Inferior parietal cortex (tissue), 1 donor: Measurements from ENCODE around the gene AKAP13.
"Not testable (repeated sequence)": the region's sequence is repeated elsewhere in the genome, so short reads cannot be mapped to it uniquely, and the experiment has no call there.

Experiments
- DNase-seq: peaks from one replicate; pipeline ENCODE4 v3.0.0-alpha.2; 2016; ENCODE audit errors: extremely low spot score

The AKAP13 gene

DNA sequence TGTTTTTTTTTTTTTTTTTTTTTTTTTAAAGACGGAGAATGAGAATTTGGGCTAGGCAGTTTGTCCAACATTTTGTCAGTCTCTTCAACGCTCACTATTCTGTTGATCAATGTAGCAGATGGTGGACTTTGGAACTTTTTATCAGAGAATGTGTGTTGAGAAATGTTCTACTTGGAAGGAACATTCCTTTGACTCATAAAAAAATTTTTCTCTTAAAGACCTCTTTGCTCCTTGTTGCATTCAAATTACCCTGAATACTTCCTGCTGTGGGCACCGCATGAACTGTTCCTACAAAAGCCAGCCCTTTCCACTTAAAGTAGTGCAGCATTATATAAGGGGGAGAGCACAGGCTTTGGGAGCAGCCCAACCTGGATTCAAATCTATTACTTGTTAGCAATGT is 182.9 kb downstream of the AKAP13 start:
- DNase-seq: no peak

DNA sequence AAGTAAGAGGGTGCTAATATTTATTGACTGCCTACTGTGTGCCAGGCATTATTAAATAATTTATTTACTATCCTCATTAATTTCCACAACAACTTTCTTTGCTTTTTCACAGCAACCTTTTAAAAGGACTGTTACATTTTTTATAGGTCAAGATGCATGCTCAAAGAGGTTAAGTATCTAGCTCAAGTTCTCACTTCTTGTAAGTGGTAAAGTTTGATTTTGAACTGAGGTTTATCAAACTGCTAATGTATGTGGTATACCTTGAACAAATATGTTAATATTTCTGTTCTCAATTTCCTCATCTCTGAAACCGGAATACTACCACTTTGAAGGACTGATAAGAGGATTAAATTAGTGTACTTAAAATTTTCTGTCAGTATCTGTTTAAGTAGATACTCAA is 183.3 kb downstream of the AKAP13 start:
- DNase-seq: no peak

DNA sequence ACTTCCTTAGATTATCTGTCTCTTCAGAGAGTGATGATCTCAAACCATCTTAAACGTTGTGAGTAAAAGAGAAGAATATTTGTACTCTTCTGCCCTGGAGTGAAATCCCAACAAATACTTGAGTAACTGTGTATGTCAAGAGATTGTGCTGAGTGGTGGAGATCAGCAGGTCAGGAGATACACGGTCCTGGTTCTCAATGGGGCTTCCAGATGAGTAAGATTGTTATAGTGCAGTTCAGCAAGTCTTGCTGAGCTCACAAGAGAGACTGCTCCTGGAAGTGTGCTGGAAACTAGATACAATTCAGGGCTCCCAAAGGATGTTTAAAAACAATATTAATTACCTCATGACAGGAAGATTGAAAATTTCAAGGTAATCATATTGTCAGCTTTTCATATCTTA is 184.3 kb downstream of the AKAP13 start:
- no peak for DNase-seq

DNA sequence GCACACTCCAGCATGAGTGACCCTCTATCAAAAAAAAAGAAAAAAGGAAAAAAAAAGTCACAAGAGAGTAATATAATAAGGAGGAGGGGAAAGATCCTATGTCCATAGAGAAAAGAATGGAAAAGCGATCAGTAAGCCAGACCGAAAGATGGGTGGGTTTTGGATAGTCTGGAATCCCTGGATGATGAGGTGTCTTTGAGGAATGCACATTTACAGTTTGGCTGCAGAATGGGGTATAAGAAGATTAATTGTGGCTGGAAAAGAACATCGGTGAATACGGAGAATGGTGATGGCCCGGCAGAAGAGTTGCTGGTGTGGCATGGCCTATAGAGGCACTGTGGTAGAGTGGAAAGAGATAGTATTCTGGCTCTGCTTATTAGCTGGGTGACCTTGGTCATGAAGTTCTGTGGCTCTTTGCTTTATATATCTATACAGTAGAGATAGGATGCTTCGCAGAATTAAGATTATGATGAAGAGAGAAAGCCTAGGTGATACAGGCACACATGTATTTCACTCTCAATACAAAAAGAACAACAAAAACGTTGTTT is 187.9 kb downstream of the AKAP13 start:
- DNase-seq: no peak

DNA sequence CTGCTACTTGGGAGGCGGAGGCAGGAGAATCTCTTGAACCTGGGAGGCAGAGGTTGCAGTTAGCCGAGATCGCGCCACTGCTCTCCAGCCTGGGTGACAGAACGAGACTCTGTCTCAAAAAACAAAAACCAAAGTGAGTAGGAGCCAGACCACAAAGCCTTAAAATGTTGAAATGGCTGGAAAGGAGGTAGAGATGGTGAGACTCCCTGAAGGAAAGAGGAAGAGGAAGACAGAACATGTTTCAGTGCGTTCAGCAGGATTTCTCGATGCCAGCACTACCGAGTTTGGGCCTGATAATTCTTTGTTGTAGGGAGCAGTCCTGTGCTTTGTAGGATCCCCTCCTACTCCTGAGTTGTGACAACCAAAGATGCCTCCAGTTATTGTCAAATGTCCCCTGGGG is 189.9 kb downstream of the AKAP13 start:
- DNase-seq: no peak

DNA sequence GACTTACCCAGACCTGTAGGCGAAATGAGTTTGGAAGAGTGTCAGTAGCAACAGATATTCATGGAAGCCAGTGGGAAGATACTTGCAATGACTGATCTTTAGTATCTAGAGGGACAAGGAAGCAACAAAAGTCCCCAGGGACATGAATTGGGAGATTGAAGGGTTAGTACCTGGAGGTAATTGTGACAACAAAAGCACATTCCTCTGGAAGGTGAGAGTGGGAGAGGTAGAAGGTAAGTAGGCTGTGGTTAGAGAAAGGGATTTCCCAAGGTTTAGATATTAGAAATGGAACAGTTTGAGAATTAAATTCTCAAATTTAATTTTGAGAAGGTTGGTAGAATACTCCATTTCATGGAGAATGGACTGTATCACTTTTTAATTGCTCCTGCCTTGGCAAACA is 191.4 kb downstream of the AKAP13 start:
- DNase-seq: no peak

DNA sequence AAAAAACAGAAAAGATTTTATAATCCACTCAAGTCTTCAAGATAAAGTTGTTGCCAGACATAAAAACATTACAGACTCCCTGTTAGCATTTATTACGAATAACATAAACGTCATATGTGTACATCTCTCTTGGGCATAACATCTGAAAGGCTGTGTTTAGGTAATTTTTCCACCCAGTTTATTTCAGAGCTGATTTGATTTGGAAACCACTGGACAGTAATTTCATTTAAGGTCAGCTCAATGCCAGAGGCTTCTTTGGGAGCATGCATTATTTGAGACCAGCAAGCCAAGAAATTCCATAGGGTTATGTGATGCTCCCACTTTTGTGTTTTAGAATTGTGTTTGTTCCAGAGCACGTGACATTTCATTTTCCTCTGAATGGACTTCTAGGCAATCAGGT is 196.0 kb downstream of the AKAP13 start:
- no peak for DNase-seq

DNA sequence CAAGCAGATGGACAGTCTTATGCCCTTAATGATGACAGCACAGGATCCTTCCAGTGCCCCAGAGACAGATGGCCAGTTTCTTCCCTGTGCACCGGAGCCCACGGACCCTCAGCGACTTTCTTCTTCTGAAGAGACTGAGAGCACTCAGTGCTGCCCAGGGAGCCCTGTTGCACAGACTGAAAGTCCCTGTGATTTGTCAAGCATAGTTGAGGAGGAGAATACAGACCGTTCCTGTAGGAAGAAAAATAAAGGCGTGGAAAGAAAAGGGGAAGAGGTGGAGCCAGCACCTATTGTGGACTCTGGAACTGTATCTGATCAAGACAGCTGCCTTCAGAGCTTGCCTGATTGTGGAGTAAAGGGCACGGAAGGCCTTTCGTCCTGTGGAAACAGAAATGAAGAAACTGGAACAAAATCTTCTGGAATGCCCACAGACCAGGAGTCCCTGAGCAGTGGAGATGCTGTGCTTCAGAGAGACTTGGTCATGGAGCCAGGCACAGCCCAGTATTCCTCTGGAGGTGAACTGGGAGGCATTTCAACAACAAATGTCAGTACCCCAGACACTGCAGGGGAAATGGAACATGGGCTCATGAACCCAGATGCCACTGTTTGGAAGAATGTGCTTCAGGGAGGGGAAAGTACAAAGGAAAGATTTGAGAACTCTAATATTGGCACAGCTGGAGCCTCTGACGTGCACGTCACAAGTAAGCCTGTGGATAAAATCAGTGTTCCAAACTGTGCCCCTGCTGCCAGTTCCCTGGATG is 198.7 kb downstream of the AKAP13 start:
- DNase-seq: no peak

DNA sequence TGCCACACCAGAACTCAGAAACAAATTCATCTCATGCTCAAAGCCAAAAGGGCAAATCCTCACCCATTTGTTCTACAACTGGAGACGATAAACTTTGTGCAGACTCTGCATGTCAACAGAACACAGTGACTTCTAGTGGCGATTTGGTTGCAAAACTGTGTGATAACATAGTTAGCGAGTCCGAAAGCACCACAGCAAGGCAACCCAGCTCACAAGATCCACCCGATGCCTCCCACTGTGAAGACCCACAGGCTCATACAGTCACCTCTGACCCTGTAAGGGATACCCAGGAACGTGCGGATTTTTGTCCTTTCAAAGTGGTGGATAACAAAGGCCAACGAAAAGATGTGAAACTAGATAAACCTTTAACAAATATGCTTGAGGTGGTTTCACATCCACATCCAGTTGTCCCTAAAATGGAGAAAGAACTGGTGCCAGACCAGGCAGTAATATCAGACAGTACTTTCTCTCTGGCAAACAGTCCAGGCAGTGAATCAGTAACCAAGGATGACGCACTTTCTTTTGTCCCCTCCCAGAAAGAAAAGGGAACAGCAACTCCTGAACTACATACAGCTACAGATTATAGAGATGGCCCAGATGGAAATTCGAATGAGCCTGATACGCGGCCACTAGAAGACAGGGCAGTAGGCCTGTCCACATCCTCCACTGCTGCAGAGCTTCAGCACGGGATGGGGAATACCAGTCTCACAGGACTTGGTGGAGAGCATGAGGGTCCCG is 199.7 kb downstream of the AKAP13 start:
- DNase-seq: no peak

DNA sequence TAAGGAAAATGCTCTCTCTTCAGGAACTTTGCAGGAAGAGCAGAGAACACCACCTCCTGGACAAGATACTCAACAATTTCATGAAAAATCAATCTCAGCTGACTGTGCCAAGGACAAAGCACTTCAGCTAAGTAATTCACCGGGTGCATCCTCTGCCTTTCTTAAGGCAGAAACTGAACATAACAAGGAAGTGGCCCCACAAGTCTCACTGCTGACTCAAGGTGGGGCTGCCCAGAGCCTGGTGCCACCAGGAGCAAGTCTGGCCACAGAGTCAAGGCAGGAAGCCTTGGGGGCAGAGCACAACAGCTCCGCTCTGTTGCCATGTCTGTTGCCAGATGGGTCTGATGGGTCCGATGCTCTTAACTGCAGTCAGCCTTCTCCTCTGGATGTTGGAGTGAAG is 200.5 kb downstream of the AKAP13 start:
- DNase-seq: no peak

DNA sequence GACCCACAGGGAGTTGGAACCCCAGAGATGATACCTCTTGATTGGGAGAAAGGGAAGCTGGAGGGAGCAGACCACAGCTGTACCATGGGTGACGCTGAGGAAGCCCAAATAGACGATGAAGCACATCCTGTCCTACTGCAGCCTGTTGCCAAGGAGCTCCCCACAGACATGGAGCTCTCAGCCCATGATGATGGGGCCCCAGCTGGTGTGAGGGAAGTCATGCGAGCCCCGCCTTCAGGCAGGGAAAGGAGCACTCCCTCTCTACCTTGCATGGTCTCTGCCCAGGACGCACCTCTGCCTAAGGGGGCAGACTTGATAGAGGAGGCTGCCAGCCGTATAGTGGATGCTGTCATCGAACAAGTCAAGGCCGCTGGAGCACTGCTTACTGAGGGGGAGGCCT is 201.1 kb downstream of the AKAP13 start:
- no peak for DNase-seq

DNA sequence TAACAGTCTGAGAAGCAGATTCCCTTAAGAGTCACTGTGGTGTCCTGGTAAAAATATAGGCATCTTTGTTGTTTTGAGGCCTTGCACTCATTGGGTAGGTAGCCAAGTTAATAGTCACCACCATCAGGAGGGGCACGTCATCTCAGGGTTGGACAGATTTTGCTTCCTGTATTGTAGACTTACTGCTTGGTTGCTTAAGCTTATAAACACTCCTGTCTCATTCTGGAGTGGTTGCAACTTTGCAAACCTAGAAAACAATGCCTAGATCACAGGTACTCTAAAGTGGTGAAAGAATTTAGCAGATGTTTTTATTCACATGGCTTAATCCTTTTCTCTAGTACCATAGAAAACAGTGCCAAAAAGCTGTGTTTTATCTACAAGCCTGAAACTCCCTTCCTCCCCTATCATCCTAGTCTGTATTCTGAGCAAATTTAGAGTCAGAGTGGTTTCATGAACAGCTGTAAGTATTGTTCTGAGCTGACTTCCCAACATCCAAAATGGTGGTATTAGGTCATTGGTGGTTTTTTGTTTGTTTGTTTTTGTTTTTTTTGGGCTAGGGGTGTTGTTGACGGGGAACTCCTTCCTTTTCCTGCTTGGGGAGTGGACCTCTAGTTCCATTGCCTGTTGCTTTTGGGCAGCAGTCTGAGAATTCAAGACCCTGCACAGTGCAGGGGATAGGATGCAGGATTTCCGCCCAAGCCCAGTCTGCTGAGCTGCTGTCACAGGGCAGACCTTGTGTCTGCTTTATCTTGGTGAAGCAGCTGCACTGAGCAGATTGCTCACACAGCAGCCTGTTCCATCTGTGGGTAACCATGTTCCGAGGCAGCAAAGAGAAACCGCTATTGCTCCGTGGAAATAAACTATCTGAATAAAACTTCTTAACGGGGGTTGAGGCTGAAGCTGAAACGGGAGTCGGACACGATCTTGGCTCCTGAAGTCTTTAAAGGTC is 202.0 kb downstream of the AKAP13 start:
- no peak for DNase-seq

DNA sequence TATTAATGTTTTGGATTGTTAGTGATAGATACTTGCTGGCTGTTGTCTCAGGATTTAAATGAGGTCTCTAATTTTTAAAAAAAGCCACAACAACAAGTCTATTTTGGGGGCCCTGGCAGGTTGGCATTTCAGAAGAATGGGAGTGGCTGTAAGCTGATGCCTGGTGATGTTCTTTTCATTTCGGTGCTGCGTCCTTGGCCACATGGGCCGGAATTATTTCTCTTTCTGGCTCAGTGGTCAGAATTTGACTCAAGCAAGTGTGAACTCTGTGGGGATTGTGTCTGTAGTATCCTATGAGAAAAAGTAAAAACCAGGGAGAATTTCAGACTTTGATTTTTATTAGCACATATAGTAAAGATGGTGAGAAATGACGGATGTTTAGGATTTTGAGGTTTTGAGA is 203.0 kb downstream of the AKAP13 start:
- DNase-seq: no peak

DNA sequence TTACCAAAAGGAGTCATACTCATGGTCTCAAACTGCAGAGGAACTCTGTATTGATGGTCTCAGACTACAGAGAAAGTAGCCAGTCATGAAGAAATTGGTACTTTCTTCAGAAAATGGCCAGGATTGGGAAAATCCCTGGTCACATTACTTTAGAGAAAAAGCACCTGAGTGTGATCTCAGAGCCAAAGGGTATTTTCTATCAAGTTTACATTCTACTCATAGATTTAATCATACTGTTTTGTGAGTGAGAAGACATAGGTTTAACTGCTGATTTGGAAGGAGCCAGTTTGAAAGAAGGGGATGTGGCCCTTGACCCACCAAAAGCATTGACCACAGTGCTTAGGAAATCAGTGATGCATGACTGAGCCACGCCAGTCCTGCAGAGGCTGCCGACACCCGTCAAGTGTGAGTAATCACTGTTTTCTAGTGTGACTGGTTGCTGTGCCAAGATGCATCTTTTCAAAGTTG is 203.6 kb downstream of the AKAP13 start:
- no peak for DNase-seq

DNA sequence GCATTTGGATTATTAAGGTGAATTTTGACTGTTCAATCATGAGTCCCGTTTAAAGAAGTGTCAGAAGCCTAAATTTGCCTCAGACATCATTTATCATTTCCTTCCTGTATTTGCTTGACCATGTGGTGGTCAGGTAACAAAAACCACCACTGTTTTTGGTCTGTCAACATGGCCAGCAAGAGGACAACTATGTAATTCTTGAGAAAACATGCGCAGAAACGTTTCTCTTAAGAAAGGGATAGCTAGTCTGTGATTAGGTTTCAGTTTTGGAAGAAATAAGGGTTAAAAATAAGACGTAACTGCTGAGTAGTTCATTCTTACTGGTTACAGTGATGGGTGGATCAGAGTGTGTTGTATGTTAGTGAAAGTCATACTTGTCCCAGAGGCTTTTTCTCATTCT is 204.5 kb downstream of the AKAP13 start:
- DNase-seq: no peak

DNA sequence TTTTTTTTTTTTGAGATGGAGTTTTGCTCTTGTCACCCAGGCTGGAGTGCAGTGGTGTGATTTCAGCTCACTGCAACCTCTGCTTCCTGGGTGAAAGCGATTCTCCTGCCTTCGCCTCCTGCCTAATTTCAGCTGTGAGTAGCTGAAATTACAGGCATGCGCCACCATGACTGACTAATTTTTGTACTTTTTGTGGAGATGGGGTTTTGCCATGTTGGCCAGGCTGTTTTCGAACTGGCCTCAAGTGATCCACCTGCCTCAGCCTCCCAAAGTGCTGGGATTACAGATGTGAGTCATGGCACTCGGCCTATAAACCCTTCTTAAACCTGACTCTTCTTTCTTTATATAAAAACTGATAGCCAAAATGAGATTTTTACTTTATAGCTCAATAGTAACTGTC is 205.8 kb downstream of the AKAP13 start:
- DNase-seq: not testable (repeated sequence)

DNA sequence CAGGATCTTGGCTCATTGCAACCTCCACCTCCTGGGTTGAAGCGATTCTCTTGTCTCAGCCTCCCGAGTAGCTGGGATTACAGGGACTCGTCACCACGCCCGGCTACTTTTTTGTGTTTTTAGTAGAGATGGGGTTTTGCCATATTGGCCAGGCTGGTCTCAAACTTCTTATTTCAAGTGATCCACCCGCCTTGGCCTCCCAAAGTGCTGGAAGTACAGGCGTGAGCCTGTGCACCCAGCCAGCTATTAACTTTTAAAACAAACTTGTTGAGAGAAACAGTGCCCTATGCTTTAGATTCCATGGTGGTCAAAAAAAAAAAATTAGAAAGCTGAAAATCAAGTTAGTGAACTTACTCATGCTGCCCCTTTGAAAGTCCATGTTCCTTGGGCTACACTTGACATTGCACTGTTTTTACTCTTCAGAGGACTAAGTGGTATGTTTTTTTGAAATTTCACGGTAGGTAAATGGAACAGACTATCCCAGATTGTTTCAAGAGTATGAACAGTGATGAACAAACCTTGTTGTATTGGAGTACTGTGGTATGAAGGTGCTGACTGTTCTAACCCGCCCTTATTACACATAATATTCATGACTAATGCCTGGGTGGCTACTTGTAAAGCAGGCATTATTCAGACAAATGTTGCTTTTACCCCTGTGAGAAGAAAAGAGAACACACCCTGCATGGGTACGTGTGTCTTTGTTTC is 207.5 kb downstream of the AKAP13 start:
- DNase-seq: no peak

DNA sequence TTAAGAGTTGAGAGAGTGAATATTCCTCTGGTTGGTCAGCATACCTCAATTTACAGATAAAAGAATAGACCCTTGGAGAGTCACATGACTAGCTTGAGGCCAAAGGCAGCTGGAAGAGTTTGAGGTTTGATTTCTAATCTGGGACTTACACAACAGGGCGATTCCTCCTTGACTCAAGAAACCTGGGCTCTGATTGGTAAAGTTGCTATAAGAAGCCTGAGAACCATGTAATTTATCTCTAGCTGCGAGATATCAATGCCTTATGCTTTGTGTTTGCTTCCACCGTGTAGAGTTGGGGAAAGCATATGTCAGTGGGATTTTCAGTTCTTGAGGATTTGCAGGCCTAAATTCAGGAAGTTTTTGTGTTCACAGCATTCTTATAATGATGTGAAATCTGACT is 208.3 kb downstream of the AKAP13 start:
- no peak for DNase-seq

DNA sequence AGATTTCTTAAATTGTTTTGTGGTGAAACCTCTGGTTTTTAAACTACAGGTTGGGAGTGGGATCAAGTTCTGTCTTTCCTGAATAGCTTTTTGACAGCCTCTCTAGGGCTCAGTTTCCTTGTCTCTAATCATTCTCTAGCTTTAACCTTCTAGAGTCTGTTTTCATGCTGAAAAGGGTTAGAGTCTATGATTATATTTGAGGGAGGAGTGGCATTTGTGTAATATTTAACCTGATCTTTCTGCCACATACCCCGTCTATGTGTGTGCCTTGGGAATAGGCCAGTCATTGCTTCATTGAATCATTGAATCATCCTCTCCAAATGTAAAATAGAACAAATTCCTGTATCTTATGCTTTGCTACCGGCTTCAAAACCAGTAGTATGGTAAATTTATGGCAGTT is 209.4 kb downstream of the AKAP13 start:
- DNase-seq: no peak

DNA sequence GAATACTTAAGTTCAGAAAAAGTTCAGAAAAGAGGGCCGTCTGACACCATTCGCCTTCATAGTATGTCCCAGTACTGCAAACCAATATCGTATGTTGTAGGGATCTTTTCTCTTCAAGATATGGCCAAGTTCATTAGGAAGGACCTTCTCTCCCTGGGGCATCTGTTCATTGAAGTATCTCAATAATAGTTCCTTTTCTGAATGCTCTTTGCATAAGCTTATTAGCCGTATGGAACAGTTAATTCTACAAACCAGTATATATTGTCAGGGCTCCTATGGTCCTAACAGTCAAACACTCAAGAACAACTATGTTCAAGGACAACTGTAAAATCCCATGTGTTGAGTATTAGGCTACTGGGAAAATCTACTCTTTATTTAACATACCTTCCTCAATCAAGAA is 211.2 kb downstream of the AKAP13 start:
- DNase-seq: no peak

DNA sequence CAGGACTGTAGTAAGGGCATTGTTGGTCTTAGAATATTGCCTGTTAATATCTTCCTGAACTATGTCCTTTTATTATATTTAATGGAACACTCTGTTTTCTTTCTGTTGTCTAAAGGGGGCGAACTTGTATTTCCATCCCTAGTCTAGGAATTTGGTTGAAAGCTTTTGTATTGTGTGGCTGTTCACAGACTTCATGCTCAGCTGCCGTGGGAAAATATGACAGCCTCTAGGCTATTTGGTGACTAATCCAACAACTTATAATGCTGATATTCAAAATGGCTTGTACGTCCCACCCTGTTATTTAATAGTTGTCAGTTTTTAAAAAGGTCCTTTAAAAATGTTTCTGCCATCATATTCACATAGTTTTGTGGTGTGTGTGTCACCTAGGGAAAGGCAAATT is 211.7 kb downstream of the AKAP13 start:
- DNase-seq: no peak
